HepG2 (cell line): Measurements from ENCODE around the gene RHOBTB3. TPM values are rescaled to one million over a fixed set of nuclear protein-coding genes. Genes with fewer than 3 reads are reported as not detected.

Experiments
- ATAC-seq: fragments of 200-7000 bp; cut with Tn5 transposase; 3 replicates; pipeline ENCODE4 v1.9.1; 2020; ENCODE audit warnings: mild to moderate bottlenecking, moderate library complexity
- BruUV-seq: library from RNA; stranded (reverse); fragments of 400-500 nt; replicated peaks from 2 replicates; lab custom pipeline; 2021; lab: Mats Ljungman, UMichigan
- CTCF ChIA-PET: fragments of 300-600 bp; formaldehyde crosslinking; extraction: SDS; loops from one replicate; lab custom pipeline; 2021; ENCODE audit warnings: low total read pairs, inconsistent platforms, low intra/inter-chr PET ratio; lab: Yijun Ruan, JAX
- POLR2A ChIA-PET: fragments of 350-600 bp; sonication (Branson Sonifier 250); formaldehyde crosslinking; loops from one replicate; lab custom pipeline; 2020; ENCODE audit warnings: antibody characterized with exemption, inconsistent platforms; lab: Yijun Ruan, JAX
- DNase-seq: peaks from one replicate; pipeline ENCODE4 v3.0.0-alpha.2; 2015; ENCODE audit warnings: low spot score
- FAIRE-seq: peaks from 3 replicates; lab custom pipeline; 2011; peaks lifted over from hg19 to GRCh38; lab: Jason Lieb, UNC
- H2AFZ ChIP-seq: one replicate; pipeline ENCODE4 v1.6.1; 2011; ENCODE audit warnings: low read length, inconsistent platforms
- H3K27ac ChIP-seq: fragments of 300-600 bp; 3 replicates; pipeline ENCODE4 v1.8.0; 2011; ENCODE audit warnings: mixed run types, mild to moderate bottlenecking, mixed read lengths, low read length, inconsistent platforms; ENCODE audit not compliant: insufficient read depth; ENCODE audit errors: extremely low read length
- H3K27me3 ChIP-seq, 2 experiments: fragments of 200-600 bp in 1 of 2; 2 replicates in 1 of 2; 3 replicates in 1 of 2; pipeline versions ENCODE4 v1.6.0 to v1.8.0; 2011; ENCODE audit warnings: low read length in 2 of 2, mild to moderate bottlenecking in 2 of 2, moderate library complexity in 2 of 2, inconsistent platforms in 1 of 2; ENCODE audit not compliant: insufficient read depth in 2 of 2, control insufficient read depth in 1 of 2
- H3K36me3 ChIP-seq, 2 experiments: fragments of 200-600 bp in 1 of 2; replicated peaks in 1 of 2; 2 replicates in 1 of 2; 3 replicates in 1 of 2; pipeline versions ENCODE4 v1.5.1 to v1.8.0; 2011; ENCODE audit warnings: low read length in 2 of 2, inconsistent platforms in 1 of 2; ENCODE audit not compliant: insufficient read depth in 2 of 2, control insufficient read depth in 1 of 2
- H3K4me1 ChIP-seq: 2 replicates; pipeline ENCODE4 v1.5.1; 2012; ENCODE audit warnings: low read length, inconsistent platforms; ENCODE audit not compliant: insufficient read depth
- H3K4me2 ChIP-seq: 2 replicates; pipeline ENCODE4 v1.6.0; 2011; ENCODE audit warnings: low read depth, low read length, inconsistent platforms
- H3K4me3 ChIP-seq, 3 experiments: fragments of 200-600 bp in 1 of 3; sonication (generic), shearing (Covaris generic) in 1 of 3; replicated peaks in 1 of 3; 2 replicates each; pipeline ENCODE4 v1.5.1; 2011 to 2016; ENCODE audit warnings: low read length in 3 of 3, inconsistent platforms in 2 of 3, low read depth in 2 of 3, mild to moderate bottlenecking in 2 of 3, control low read depth in 1 of 3, mixed read lengths in 1 of 3; ENCODE audit not compliant: insufficient read depth in 1 of 3
- H3K79me2 ChIP-seq: one replicate; pipeline ENCODE4 v1.6.1; 2011; ENCODE audit warnings: low read length, inconsistent platforms; ENCODE audit not compliant: insufficient read depth
- H3K9ac ChIP-seq: 2 replicates; pipeline ENCODE4 v1.6.0; 2011; ENCODE audit warnings: mild to moderate bottlenecking, low read depth, low read length, inconsistent platforms; ENCODE audit not compliant: insufficient read depth
- H3K9me3 ChIP-seq: 2 replicates; pipeline ENCODE4 v1.5.1; 2012; ENCODE audit warnings: mild to moderate bottlenecking, low read length
- H4K20me1 ChIP-seq: 2 replicates; pipeline ENCODE4 v1.6.0; 2011; ENCODE audit warnings: inconsistent platforms, mild to moderate bottlenecking, low read length, moderate library complexity; ENCODE audit not compliant: insufficient read depth
- ATAD3A ChIP-seq: sonication (generic); formaldehyde crosslinking; IDR thresholded peaks from 2 replicates; pipeline ENCODE4 v1.4.0; 2020; ENCODE audit warnings: missing genetic modification reagents
- MTF2 ChIP-seq: sonication (generic); formaldehyde crosslinking; IDR thresholded peaks from 2 replicates; pipeline ENCODE4 v1.5.0; 2020; ENCODE audit warnings: missing genetic modification reagents, borderline replicate concordance
- PCBP2 ChIP-seq: fragments of 200-400 bp; formaldehyde crosslinking; optimal IDR thresholded peaks from 2 replicates; pipeline ENCODE3; 2018; ENCODE audit warnings: low read length, low read depth; ENCODE audit not compliant: poor library complexity, severe bottlenecking
- SSRP1 ChIP-seq: IDR thresholded peaks from 2 replicates; pipeline ENCODE4 v1.6.1; 2016; ENCODE audit warnings: control low read depth
- TEAD2 ChIP-seq: sonication (generic); formaldehyde crosslinking; IDR thresholded peaks from 2 replicates; pipeline ENCODE4 v1.9.0; 2021; ENCODE audit warnings: missing genetic modification reagents
- ZMYM4 ChIP-seq: sonication (generic); formaldehyde crosslinking; IDR thresholded peaks from 2 replicates; pipeline ENCODE4 v1.8.1; 2023; ENCODE audit warnings: mild to moderate bottlenecking, missing genetic modification reagents
- ZNF224 ChIP-seq: sonication (generic); formaldehyde crosslinking; IDR thresholded peaks from 2 replicates; pipeline ENCODE4 v1.5.0; 2020; ENCODE audit warnings: mild to moderate bottlenecking, missing genetic modification reagents
- ZNF230 ChIP-seq: sonication (generic); formaldehyde crosslinking; IDR thresholded peaks from 2 replicates; pipeline ENCODE4 v1.4.0; 2020; ENCODE audit warnings: mild to moderate bottlenecking, missing genetic modification reagents
- WGBS: methylation state at CpG from one replicate; pipeline ENCODE4 v1.1.6; 2017; ENCODE audit warnings: low lambda C conversion rate; 5-methylcytosine and 5-hydroxymethylcytosine counted together
- in situ Hi-C: cut with HindIII; loops from 2 replicates; pipeline ENCODE4 v1.10.0; 2017; ENCODE audit warnings: low pct_unique_long_range_greater_than_20kb; ENCODE audit not compliant: extremely low pct_ligation_motif_present
- intact Hi-C: fragments of 100-400 bp; cut with micrococcal nuclease; formaldehyde crosslinking; loops from one replicate; pipeline ENCODE4 v1.10.0; 2022; ENCODE audit not compliant: unreplicated experiment
- polyA plus RNA-seq, 8 experiments: library from polyadenylated mRNA; depleted of rRNA in 3 of 8; stranded (reverse) in 7 of 8; unstranded in 1 of 8; fragments of >200 nt; fragmentation: Illumina TruSeq in 4 of 8; extraction: Trizol in 4 of 8; gene quantifications; 2 replicates each; pipeline versions ENCODE4 v1.2.1 to v1.2.3, GENCODE V29; 2011 to 2016; ENCODE audit warnings: low read depth in 4 of 8, missing spikeins in 1 of 8, mixed read lengths in 1 of 8; ENCODE audit not compliant: insufficient read depth in 1 of 8
- total RNA-seq, 5 experiments: library from RNA; depleted of rRNA; stranded (reverse); fragments of >200 nt; fragmentation: Illumina TruSeq; extraction: Trizol; gene quantifications; 2 replicates each; pipeline ENCODE4 v1.2.3, GENCODE V29; 2016; ENCODE audit warnings: low read depth in 1 of 5
- TF ChIP-seq, protein P1 (sequence below): IDR thresholded peaks from 2 replicates; pipeline ENCODE4 v1.6.1; 2016
- TF ChIP-seq, protein P2 (sequence below): sonication (generic); formaldehyde crosslinking; IDR thresholded peaks from 2 replicates; pipeline ENCODE4 v1.4.0; 2020; ENCODE audit warnings: missing genetic modification reagents, borderline replicate concordance
- TF ChIP-seq, protein P3 (sequence below): sonication (generic); formaldehyde crosslinking; IDR thresholded peaks from 2 replicates; pipeline ENCODE4 v1.9.0; 2021; ENCODE audit warnings: mild to moderate bottlenecking, missing genetic modification reagents
- TF ChIP-seq, protein P4 (sequence below): sonication (generic); formaldehyde crosslinking; IDR thresholded peaks from 2 replicates; pipeline ENCODE4 v1.4.0; 2020; ENCODE audit warnings: mild to moderate bottlenecking, low read depth, missing genetic modification reagents

The RHOBTB3 gene
- total and polyA plus RNA-seq, 2 of the 13 experiments (the other 11 are each of a cell fraction or from before 2014, with no cell fraction given) = 31.6 to 35.4 TPM

DNA sequence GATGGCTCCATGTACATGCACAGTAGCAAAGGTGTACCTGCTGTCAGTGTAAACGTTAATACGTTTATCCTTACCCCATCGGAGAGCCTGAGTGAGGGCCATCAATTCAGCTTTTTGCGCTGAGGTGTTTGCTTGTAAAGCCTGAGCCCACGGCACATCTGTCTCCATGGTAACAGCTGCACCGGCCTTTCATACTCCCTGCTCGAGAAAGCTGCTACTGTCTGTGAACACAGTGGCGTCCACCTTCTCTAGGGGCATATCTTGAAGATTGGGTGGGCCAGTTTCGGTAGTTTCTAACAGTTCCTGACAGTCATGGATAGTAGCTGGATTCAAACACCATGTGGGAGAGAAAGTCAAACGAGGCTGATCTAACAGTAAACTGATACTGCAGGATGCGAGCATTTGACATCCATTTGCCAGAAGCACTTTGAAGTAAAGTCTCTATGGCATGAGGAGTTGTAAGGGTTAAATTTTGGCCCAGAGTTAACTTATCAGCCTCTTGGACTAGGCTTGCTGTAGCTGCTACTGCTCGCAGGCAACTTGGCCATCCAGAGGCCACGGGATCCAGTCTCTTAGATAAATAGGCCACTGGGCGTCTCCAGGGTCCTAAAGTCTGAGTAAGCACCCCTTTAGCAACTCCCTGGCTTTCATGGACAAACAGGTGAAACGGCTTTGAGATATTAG lies 21.0 kb upstream of the RHOBTB3 start:
- ChIA-PET CTCF (no interaction called here), POLR2A (interaction anchor here (1.0 kb wide), 1 partner anchor 21 kb away, joined by 4 read pairs; the partner anchor contains the start of gene RHOBTB3)
- WGBS = 19% methylated on average over 10 of the region's 15 CpGs
- H3K79me2 ChIP-seq = no peaks in the 10 kb centered on the region
- BruUV-seq = no TSS peak
- intact Hi-C loops = no loop called here
- DNase-seq (peak; percentile 44), FAIRE-seq (peak; percentile 32), ATAC-seq (peak; percentile 78)
- no peaks in the 10 kb centered on the region for H3K36me3 ChIP-seq
- peak overlapping the region in 1 of 3 experiments; percentile 23; a peak in 1 of 6 replicates for H3K4me3 ChIP-seq
- in situ Hi-C loops = no loop called here
- peak overlapping the region; percentile 61 for H3K4me2 ChIP-seq
- H3K9ac ChIP-seq = no peak overlapping the region
- H3K27ac ChIP-seq = no peak overlapping the region
- no peak overlapping the region for H2AFZ ChIP-seq
- H3K4me1 ChIP-seq = peaks cover 16% of the 10 kb centered on the region
- no peaks in the 10 kb centered on the region for H3K9me3 ChIP-seq
- H4K20me1 ChIP-seq = no peaks in the 10 kb centered on the region
- H3K27me3 ChIP-seq = no peaks in the 10 kb centered on the region
- TF ChIP-seq, protein P1, sequence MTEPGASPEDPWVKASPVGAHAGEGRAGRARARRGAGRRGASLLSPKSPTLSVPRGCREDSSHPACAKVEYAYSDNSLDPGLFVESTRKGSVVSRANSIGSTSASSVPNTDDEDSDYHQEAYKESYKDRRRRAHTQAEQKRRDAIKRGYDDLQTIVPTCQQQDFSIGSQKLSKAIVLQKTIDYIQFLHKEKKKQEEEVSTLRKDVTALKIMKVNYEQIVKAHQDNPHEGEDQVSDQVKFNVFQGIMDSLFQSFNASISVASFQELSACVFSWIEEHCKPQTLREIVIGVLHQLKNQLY (CRISPR knock-in tag) = no peak
- TF ChIP-seq ZNF230 (no peak), ATAD3A (CRISPR knock-in tag) (no peak), TEAD2 (CRISPR knock-in tag) (no peak), PCBP2 (no peak), ZNF224 (CRISPR knock-in tag) (0 out of 2 replicates have a peak, but pooled peaks have one; percentile 23), SSRP1 (no peak), ZMYM4 (peak; percentile 79), MTF2 (CRISPR knock-in tag) (no peak)
- TF ChIP-seq, protein P2, sequence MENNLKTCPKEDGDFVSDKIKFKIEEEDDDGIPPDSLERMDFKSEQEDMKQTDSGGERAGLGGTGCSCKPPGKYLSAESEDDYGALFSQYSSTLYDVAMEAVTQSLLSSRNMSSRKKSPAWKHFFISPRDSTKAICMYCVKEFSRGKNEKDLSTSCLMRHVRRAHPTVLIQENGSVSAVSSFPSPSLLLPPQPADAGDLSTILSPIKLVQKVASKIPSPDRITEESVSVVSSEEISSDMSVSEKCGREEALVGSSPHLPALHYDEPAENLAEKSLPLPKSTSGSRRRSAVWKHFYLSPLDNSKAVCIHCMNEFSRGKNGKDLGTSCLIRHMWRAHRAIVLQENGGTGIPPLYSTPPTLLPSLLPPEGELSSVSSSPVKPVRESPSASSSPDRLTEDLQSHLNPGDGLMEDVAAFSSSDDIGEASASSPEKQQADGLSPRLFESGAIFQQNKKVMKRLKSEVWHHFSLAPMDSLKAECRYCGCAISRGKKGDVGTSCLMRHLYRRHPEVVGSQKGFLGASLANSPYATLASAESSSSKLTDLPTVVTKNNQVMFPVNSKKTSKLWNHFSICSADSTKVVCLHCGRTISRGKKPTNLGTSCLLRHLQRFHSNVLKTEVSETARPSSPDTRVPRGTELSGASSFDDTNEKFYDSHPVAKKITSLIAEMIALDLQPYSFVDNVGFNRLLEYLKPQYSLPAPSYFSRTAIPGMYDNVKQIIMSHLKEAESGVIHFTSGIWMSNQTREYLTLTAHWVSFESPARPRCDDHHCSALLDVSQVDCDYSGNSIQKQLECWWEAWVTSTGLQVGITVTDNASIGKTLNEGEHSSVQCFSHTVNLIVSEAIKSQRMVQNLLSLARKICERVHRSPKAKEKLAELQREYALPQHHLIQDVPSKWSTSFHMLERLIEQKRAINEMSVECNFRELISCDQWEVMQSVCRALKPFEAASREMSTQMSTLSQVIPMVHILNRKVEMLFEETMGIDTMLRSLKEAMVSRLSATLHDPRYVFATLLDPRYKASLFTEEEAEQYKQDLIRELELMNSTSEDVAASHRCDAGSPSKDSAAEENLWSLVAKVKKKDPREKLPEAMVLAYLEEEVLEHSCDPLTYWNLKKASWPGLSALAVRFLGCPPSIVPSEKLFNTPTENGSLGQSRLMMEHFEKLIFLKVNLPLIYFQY = no peak
- TF ChIP-seq, protein P3, sequence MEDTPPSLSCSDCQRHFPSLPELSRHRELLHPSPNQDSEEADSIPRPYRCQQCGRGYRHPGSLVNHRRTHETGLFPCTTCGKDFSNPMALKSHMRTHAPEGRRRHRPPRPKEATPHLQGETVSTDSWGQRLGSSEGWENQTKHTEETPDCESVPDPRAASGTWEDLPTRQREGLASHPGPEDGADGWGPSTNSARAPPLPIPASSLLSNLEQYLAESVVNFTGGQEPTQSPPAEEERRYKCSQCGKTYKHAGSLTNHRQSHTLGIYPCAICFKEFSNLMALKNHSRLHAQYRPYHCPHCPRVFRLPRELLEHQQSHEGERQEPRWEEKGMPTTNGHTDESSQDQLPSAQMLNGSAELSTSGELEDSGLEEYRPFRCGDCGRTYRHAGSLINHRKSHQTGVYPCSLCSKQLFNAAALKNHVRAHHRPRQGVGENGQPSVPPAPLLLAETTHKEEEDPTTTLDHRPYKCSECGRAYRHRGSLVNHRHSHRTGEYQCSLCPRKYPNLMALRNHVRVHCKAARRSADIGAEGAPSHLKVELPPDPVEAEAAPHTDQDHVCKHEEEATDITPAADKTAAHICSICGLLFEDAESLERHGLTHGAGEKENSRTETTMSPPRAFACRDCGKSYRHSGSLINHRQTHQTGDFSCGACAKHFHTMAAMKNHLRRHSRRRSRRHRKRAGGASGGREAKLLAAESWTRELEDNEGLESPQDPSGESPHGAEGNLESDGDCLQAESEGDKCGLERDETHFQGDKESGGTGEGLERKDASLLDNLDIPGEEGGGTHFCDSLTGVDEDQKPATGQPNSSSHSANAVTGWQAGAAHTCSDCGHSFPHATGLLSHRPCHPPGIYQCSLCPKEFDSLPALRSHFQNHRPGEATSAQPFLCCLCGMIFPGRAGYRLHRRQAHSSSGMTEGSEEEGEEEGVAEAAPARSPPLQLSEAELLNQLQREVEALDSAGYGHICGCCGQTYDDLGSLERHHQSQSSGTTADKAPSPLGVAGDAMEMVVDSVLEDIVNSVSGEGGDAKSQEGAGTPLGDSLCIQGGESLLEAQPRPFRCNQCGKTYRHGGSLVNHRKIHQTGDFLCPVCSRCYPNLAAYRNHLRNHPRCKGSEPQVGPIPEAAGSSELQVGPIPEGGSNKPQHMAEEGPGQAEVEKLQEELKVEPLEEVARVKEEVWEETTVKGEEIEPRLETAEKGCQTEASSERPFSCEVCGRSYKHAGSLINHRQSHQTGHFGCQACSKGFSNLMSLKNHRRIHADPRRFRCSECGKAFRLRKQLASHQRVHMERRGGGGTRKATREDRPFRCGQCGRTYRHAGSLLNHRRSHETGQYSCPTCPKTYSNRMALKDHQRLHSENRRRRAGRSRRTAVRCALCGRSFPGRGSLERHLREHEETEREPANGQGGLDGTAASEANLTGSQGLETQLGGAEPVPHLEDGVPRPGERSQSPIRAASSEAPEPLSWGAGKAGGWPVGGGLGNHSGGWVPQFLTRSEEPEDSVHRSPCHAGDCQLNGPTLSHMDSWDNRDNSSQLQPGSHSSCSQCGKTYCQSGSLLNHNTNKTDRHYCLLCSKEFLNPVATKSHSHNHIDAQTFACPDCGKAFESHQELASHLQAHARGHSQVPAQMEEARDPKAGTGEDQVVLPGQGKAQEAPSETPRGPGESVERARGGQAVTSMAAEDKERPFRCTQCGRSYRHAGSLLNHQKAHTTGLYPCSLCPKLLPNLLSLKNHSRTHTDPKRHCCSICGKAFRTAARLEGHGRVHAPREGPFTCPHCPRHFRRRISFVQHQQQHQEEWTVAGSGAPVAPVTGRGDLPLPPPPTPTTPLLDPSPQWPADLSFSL (CRISPR knock-in tag) = no peak
- TF ChIP-seq, protein P4, sequence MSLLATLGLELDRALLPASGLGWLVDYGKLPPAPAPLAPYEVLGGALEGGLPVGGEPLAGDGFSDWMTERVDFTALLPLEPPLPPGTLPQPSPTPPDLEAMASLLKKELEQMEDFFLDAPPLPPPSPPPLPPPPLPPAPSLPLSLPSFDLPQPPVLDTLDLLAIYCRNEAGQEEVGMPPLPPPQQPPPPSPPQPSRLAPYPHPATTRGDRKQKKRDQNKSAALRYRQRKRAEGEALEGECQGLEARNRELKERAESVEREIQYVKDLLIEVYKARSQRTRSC (CRISPR knock-in tag) = no peak
